ENCODE data around the gene OR9K2.
"Not testable (repeated sequence)": the region's sequence is repeated elsewhere in the genome, so short reads cannot be mapped to it uniquely, and the experiment has no call there.

OR9K2 gene

GRCh38 chr12:55143566-55143870 is 17.3 kb downstream of the OR9K2 start:
- TF ChIP-seq CTCF (IDR thresholded peaks at IDR 0.05; ENCODE audit: low read depth, low read length): no peak
- H3K4me3 ChIP-seq (ENCODE audit: low read depth, low read length): no peak overlapping the region
- in situ Hi-C loops (cut with HindIII; ENCODE audit: low sequenced_read_pairs): no loop called here
- no peak for DNase-seq (ENCODE audit: low read depth, low spot score)

- DNase-seq (ENCODE audit: low read depth, low spot score); in situ Hi-C loops (cut with HindIII; ENCODE audit: low sequenced_read_pairs); H3K4me3 ChIP-seq (ENCODE audit: low read depth, low read length): not testable (repeated sequence)
These were observed 40.9 kb downstream of the OR9K2 start for GRCh38 chr12:55167010-55167640.

- in situ Hi-C loops (cut with HindIII; ENCODE audit: low sequenced_read_pairs): no loop called here
- TF ChIP-seq CTCF (IDR thresholded peaks at IDR 0.05; ENCODE audit: low read depth, low read length): no peak
- H3K4me3 ChIP-seq (ENCODE audit: low read depth, low read length): no peak overlapping the region
- DNase-seq (ENCODE audit: low read depth, low spot score): no peak
These were observed 45.2 kb downstream of the OR9K2 start for GRCh38 chr12:55171445-55171844.

- DNase-seq (ENCODE audit: low read depth, low spot score); in situ Hi-C loops (cut with HindIII; ENCODE audit: low sequenced_read_pairs); H3K4me3 ChIP-seq (ENCODE audit: low read depth, low read length): not testable (repeated sequence)
These were observed 45.6 kb downstream of the OR9K2 start for GRCh38 chr12:55171846-55172245.

GRCh38 chr12:55172686-55173085 is 46.5 kb downstream of the OR9K2 start:
- in situ Hi-C loops (cut with HindIII; ENCODE audit: low sequenced_read_pairs): no loop called here
- no peak for TF ChIP-seq CTCF (IDR thresholded peaks at IDR 0.05; ENCODE audit: low read depth, low read length)
- no peak for DNase-seq (ENCODE audit: low read depth, low spot score)
- H3K4me3 ChIP-seq (ENCODE audit: low read depth, low read length): no peak overlapping the region

GRCh38 chr12:55173456-55173855 is 47.2 kb downstream of the OR9K2 start:
- in situ Hi-C loops (cut with HindIII; ENCODE audit: low sequenced_read_pairs): no loop called here

More at GRCh38 chr12:55173456-55173855, 47.2 kb downstream of the OR9K2 start:
- no peak overlapping the region for H3K4me3 ChIP-seq (ENCODE audit: low read depth, low read length)
- DNase-seq (ENCODE audit: low read depth, low spot score): no peak
- TF ChIP-seq CTCF (IDR thresholded peaks at IDR 0.05; ENCODE audit: low read depth, low read length): no peak
